ENCODE measurements around the gene DXO. TPM values are rescaled to one million over a fixed set of nuclear protein-coding genes. Genes with fewer than 3 reads are reported as not detected.

DXO gene
- total and polyA plus RNA-seq, 2 donors (not counting 1 experiment from before 2014, with no cell fraction given), result 36.1 to 150 TPM

DNA sequence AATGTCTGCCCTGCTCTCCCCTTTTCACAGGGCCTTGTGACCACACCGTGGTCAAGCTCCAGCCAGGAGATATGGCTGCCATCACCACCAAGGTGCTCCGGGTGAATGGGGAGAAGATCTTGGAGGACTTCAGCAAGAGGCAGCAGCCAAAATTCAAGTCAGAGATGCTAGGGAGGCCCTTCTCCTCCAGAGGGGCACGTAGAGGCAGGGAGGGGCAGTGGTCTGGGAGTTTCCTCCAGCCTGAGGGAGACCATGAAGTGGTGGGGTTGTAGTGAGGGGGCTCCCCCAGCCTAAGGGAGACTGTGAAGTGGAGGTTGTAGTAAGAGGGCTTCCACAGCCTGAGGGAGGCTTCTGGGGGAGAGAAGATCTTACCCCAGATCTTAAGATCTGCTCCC is 4.0 kb downstream of the DXO start:
- Histone ChIP-seq H3K27ac (ENCODE audit: low read length in 2 of 2) (no peak overlapping the region), H3K36me3 (replicated peaks in 1 of 2; ENCODE audit: control extremely low read depth in 1 of 2, control insufficient read depth in 1 of 2, extremely low read depth in 1 of 2, insufficient read depth in 2 of 2, low read length in 1 of 2) (peaks cover 2 to 70% of the 10 kb centered on the region in 2 experiments), H2AFZ (ENCODE audit: insufficient read depth, low read depth, low read length, poor library complexity, severe bottlenecking) (no peak overlapping the region), H3K4me1 (ENCODE audit: control insufficient read depth in 2 of 2, insufficient read depth in 2 of 2, low read length in 2 of 2) (peaks cover 14 to 20% of the 10 kb centered on the region in 2 donors), H3K79me2 (ENCODE audit: control insufficient read depth, insufficient read depth, low read length) (peaks cover 5% of the 10 kb centered on the region), H3K4me2 (replicated peaks; ENCODE audit: low read depth, low read length, poor library complexity, severe bottlenecking) (no peak overlapping the region), H3K9me3 (ENCODE audit: control extremely low read depth in 1 of 3, control insufficient read depth in 2 of 3, insufficient read depth in 1 of 3, low read length in 2 of 3) (no peaks in the 10 kb centered on the region), H3K4me3 (ENCODE audit: control extremely low read depth in 1 of 5, extremely low read depth in 1 of 5, insufficient read depth in 1 of 5, low read depth in 2 of 5, low read length in 4 of 5) (no peak overlapping the region), H3K27me3 (replicated peaks in 1 of 4; ENCODE audit: control extremely low read depth in 1 of 4, control insufficient read depth in 3 of 4, insufficient read depth in 4 of 4, low read length in 3 of 4) (no peaks in the 10 kb centered on the region), H4K20me1 (ENCODE audit: control insufficient read depth, insufficient read depth, low read length, poor library complexity, severe bottlenecking) (no peaks in the 10 kb centered on the region), H3K9ac (ENCODE audit: low read length) (no peak overlapping the region)
- no peak for ATAC-seq (ENCODE audit: low read depth)
- Mint-ChIP-seq H3K4me1 (peaks cover 28% of the 10 kb centered on the region), H3K9me3 (ENCODE audit: insufficient read depth) (no peaks in the 10 kb centered on the region), H3K27me3 (no peaks in the 10 kb centered on the region), H3K27ac (no peak overlapping the region), H3K4me3 (no peak overlapping the region)
- WGBS (ENCODE audit: insufficient coverage), result 89% methylated on average over 3 of the region's 3 CpGs
- no peak for DNase-seq
- intact Hi-C loops (cut with micrococcal nuclease), result no loop called here
- TF ChIP-seq EZH2 (IDR thresholded peaks at IDR 0.05; ENCODE audit: borderline replicate concordance, insufficient read depth, low read depth, low read length, poor library complexity, severe bottlenecking), result no peak
- TF ChIP-seq, protein P1, sequence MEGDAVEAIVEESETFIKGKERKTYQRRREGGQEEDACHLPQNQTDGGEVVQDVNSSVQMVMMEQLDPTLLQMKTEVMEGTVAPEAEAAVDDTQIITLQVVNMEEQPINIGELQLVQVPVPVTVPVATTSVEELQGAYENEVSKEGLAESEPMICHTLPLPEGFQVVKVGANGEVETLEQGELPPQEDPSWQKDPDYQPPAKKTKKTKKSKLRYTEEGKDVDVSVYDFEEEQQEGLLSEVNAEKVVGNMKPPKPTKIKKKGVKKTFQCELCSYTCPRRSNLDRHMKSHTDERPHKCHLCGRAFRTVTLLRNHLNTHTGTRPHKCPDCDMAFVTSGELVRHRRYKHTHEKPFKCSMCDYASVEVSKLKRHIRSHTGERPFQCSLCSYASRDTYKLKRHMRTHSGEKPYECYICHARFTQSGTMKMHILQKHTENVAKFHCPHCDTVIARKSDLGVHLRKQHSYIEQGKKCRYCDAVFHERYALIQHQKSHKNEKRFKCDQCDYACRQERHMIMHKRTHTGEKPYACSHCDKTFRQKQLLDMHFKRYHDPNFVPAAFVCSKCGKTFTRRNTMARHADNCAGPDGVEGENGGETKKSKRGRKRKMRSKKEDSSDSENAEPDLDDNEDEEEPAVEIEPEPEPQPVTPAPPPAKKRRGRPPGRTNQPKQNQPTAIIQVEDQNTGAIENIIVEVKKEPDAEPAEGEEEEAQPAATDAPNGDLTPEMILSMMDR (IDR thresholded peaks at IDR 0.05), result no peak
- ChIA-PET CTCF (no interaction called here), POLR2A (interaction anchor here (1.0 kb wide), 1 partner anchor 9 kb away, joined by 3 read pairs; the partner anchor contains the start of genes NELFE and SKIC2)

- TF ChIP-seq EZH2 (IDR thresholded peaks at IDR 0.05; ENCODE audit: borderline replicate concordance, insufficient read depth, low read depth, low read length, poor library complexity, severe bottlenecking), result no peak
- TF ChIP-seq, protein P1 (IDR thresholded peaks at IDR 0.05), result no peak
- WGBS (ENCODE audit: insufficient coverage), result 94% methylated on average over 5 of the region's 10 CpGs
- peaks cover 2 to 77% of the 10 kb centered on the region in 2 experiments for H3K36me3 ChIP-seq (replicated peaks in 1 of 2; ENCODE audit: control extremely low read depth in 1 of 2, control insufficient read depth in 1 of 2, extremely low read depth in 1 of 2, insufficient read depth in 2 of 2, low read length in 1 of 2)
- no peak overlapping the region for H3K27ac Mint-ChIP-seq
- H3K27me3 Mint-ChIP-seq, result no peaks in the 10 kb centered on the region
- H3K79me2 ChIP-seq (ENCODE audit: control insufficient read depth, insufficient read depth, low read length), result peaks cover 2% of the 10 kb centered on the region
- H2AFZ ChIP-seq (ENCODE audit: insufficient read depth, low read depth, low read length, poor library complexity, severe bottlenecking), result no peak overlapping the region
- H3K4me1 Mint-ChIP-seq, result peaks cover 22% of the 10 kb centered on the region
- ChIA-PET CTCF (interaction anchor here (1.6 kb wide), 1 partner anchor 14 kb away, joined by 3 read pairs; no protein-coding TSS in a partner anchor), POLR2A (interaction anchor here (1.0 kb wide), 1 partner anchor 8 kb away, joined by 3 read pairs; the partner anchor contains the start of genes NELFE and SKIC2)
- peaks cover 11 to 15% of the 10 kb centered on the region in 2 donors for H3K4me1 ChIP-seq (ENCODE audit: control insufficient read depth in 2 of 2, insufficient read depth in 2 of 2, low read length in 2 of 2)
- H3K4me3 Mint-ChIP-seq, result no peak overlapping the region
- H3K27me3 ChIP-seq (replicated peaks in 1 of 4; ENCODE audit: control extremely low read depth in 1 of 4, control insufficient read depth in 3 of 4, insufficient read depth in 4 of 4, low read length in 3 of 4), result no peaks in the 10 kb centered on the region
- no peak overlapping the region for H3K4me2 ChIP-seq (replicated peaks; ENCODE audit: low read depth, low read length, poor library complexity, severe bottlenecking)
- H4K20me1 ChIP-seq (ENCODE audit: control insufficient read depth, insufficient read depth, low read length, poor library complexity, severe bottlenecking), result no peaks in the 10 kb centered on the region
- DNase-seq (no peak), ATAC-seq (ENCODE audit: low read depth) (no peak)
- intact Hi-C loops (cut with micrococcal nuclease), result no loop called here
- no peak overlapping the region for H3K4me3 ChIP-seq (ENCODE audit: control extremely low read depth in 1 of 5, extremely low read depth in 1 of 5, insufficient read depth in 1 of 5, low read depth in 2 of 5, low read length in 4 of 5)
- H3K27ac ChIP-seq (ENCODE audit: low read length in 2 of 2), result no peak overlapping the region
- no peaks in the 10 kb centered on the region for H3K9me3 ChIP-seq (ENCODE audit: control extremely low read depth in 1 of 3, control insufficient read depth in 2 of 3, insufficient read depth in 1 of 3, low read length in 2 of 3)
- H3K9ac ChIP-seq (ENCODE audit: low read length), result no peak overlapping the region
- no peaks in the 10 kb centered on the region for H3K9me3 Mint-ChIP-seq (ENCODE audit: insufficient read depth)
Measured at GRCh38 chr6:31966997-31967925, 4.7 kb downstream of the DXO start.

All from B cell (primary cell).